Measurements from ENCODE around the gene C10orf95.

DNA sequence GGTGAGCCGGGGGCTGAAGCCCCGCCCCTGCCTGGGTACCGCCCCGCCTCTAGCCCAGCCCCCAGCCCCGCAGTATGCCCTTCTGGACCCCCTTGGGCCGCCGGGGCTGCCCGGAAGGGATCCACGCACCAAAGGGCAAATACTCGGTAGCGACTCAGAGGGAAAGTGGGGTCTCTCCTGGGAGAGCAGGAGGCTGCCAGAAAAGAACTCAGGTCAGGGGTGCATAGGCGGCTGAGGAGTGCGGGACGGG lies 29.9 kb downstream of the C10orf95 start:
- TF ChIP-seq POLR2AphosphoS5 (IDR thresholded peaks at IDR 0.05), result no peak
- TF ChIP-seq, protein P1, sequence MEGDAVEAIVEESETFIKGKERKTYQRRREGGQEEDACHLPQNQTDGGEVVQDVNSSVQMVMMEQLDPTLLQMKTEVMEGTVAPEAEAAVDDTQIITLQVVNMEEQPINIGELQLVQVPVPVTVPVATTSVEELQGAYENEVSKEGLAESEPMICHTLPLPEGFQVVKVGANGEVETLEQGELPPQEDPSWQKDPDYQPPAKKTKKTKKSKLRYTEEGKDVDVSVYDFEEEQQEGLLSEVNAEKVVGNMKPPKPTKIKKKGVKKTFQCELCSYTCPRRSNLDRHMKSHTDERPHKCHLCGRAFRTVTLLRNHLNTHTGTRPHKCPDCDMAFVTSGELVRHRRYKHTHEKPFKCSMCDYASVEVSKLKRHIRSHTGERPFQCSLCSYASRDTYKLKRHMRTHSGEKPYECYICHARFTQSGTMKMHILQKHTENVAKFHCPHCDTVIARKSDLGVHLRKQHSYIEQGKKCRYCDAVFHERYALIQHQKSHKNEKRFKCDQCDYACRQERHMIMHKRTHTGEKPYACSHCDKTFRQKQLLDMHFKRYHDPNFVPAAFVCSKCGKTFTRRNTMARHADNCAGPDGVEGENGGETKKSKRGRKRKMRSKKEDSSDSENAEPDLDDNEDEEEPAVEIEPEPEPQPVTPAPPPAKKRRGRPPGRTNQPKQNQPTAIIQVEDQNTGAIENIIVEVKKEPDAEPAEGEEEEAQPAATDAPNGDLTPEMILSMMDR (IDR thresholded peaks at IDR 0.05 in 8 of 11, conservative IDR thresholded peaks at IDR 0.05 in 3 of 11), result no peak

Measured in spleen (tissue), 7 donors.